Measurements from ENCODE around the gene SHC2.

SHC2 gene

GRCh38 chr19:375395-376110 lies 85.3 kb downstream of the SHC2 start:
- DNase-seq: no peak

- DNase-seq: no peak
These were observed 86.0 kb downstream of the SHC2 start for GRCh38 chr19:374886-375235.

GRCh38 chr19:374183-374885 lies 86.5 kb downstream of the SHC2 start:
- no peak for DNase-seq

- no peak for DNase-seq
These were observed 87.2 kb downstream of the SHC2 start for GRCh38 chr19:373391-374182.

- DNase-seq: peak in 10 of 56 donors; percentile 5 to 48 (median 12)
These were observed 88.4 kb downstream of the SHC2 start for GRCh38 chr19:372306-372890.

GRCh38 chr19:371501-372168 lies 89.2 kb downstream of the SHC2 start:
- no peak for DNase-seq

- DNase-seq: no peak
These were observed 90.0 kb downstream of the SHC2 start for GRCh38 chr19:370641-371330.

GRCh38 chr19:369876-370275 lies 91.0 kb downstream of the SHC2 start:
- no peak for DNase-seq

GRCh38 chr19:369256-369655 lies 91.6 kb downstream of the SHC2 start:
- no peak for DNase-seq

GRCh38 chr19:368630-369024 lies 92.2 kb downstream of the SHC2 start:
- DNase-seq: no peak

- DNase-seq: no peak
These were observed 92.7 kb downstream of the SHC2 start for GRCh38 chr19:367963-368629.

- DNase-seq: no peak
These were observed 93.3 kb downstream of the SHC2 start for GRCh38 chr19:367561-367960.

GRCh38 chr19:366951-367350 lies 93.9 kb downstream of the SHC2 start:
- no peak for DNase-seq
